OCI-LY7 (cell line): ENCODE results near the gene OSBPL6. TPM values are rescaled to one million over a fixed set of nuclear protein-coding genes. Genes with fewer than 3 reads are reported as not detected.

Source experiments
- BruUV-seq: library from RNA; stranded (reverse); fragments of 400-500 nt; replicated peaks from 2 replicates; lab custom pipeline; 2021; lab: Mats Ljungman, UMichigan
- CTCF ChIA-PET: fragments of 300-600 bp; sonication (Branson Sonifier 250); formaldehyde crosslinking; loops from one replicate; lab custom pipeline; 2022; ENCODE audit warnings: antibody characterized with exemption; ENCODE audit not compliant: unreplicated experiment; lab: Charles Lee
- POLR2A ChIA-PET: fragments of 300-600 bp; sonication (Branson Sonifier 250); formaldehyde crosslinking; loops from one replicate; lab custom pipeline; 2022; ENCODE audit warnings: antibody characterized with exemption; lab: Charles Lee
- DNase-seq: peaks from one replicate; pipeline ENCODE4 v3.0.0-alpha.2; 2015; ENCODE audit warnings: low spot score
- H2AFZ ChIP-seq: fragments of 200-600 bp; sonication (generic), shearing (Covaris generic); 2 replicates; pipeline ENCODE4 v1.6.1; 2014; ENCODE audit warnings: mild to moderate bottlenecking, antibody characterized with exemption, low read length, moderate library complexity
- H3K27ac ChIP-seq: fragments of 200-600 bp; sonication (generic); 2 replicates; pipeline ENCODE4 v1.5.1; 2014; ENCODE audit warnings: mixed run types, low read depth, mild to moderate bottlenecking, moderate library complexity, low read length, inconsistent platforms; ENCODE audit not compliant: poor library complexity, severe bottlenecking
- H3K36me3 ChIP-seq: fragments of 200-600 bp; sonication (generic); 2 replicates; pipeline ENCODE4 v1.6.1; 2014; ENCODE audit warnings: mild to moderate bottlenecking, antibody characterized with exemption, low read length, moderate library complexity, mixed read lengths; ENCODE audit not compliant: insufficient read depth
- H3K4me1 ChIP-seq: fragments of 200-600 bp; sonication (generic); 2 replicates; pipeline ENCODE4 v1.5.1; 2014; ENCODE audit warnings: mild to moderate bottlenecking, low read length; ENCODE audit not compliant: insufficient read depth, poor library complexity, severe bottlenecking
- H3K4me2 ChIP-seq: fragments of 200-600 bp; sonication (generic); 2 replicates; pipeline ENCODE4 v1.6.1; 2014; ENCODE audit warnings: mild to moderate bottlenecking, low read length
- H3K4me3 ChIP-seq: fragments of 200-600 bp; sonication (generic); 2 replicates; pipeline ENCODE4 v1.5.1; 2014; ENCODE audit warnings: mild to moderate bottlenecking, low read depth, low read length; ENCODE audit not compliant: poor library complexity, severe bottlenecking
- H3K79me2 ChIP-seq: fragments of 200-600 bp; sonication (generic); 2 replicates; pipeline ENCODE4 v1.6.1; 2016; ENCODE audit warnings: low read depth, mild to moderate bottlenecking, low read length, moderate library complexity, mixed read lengths; ENCODE audit not compliant: insufficient read depth
- H3K9me2 ChIP-seq: fragments of 200-600 bp; sonication (generic); 2 replicates; pipeline ENCODE4 v1.6.1; 2016; ENCODE audit warnings: mild to moderate bottlenecking, low read length, mixed read lengths; ENCODE audit not compliant: insufficient read depth
- H3K9me3 ChIP-seq: fragments of 200-600 bp; sonication (generic); 2 replicates; pipeline ENCODE4 v1.6.1; 2014; ENCODE audit warnings: mild to moderate bottlenecking, mixed run types, low read length, mixed read lengths
- H4K20me1 ChIP-seq: fragments of 200-600 bp; sonication (generic); 2 replicates; pipeline ENCODE4 v1.6.1; 2014; ENCODE audit warnings: mild to moderate bottlenecking, antibody characterized with exemption, low read length, moderate library complexity, mixed read lengths; ENCODE audit not compliant: insufficient read depth
- CTCF ChIP-seq: fragments of 200-600 bp; sonication (generic); conservative IDR thresholded peaks from 2 replicates; pipeline ENCODE4 v1.5.1; 2014; ENCODE audit warnings: mild to moderate bottlenecking, antibody characterized with exemption, low read length, moderate library complexity, mixed read lengths
- EZH2phosphoT487 ChIP-seq: fragments of 200-600 bp; sonication (generic); IDR thresholded peaks from 2 replicates; pipeline ENCODE4 v1.6.1; 2018; ENCODE audit warnings: low read depth, borderline replicate concordance, mild to moderate bottlenecking, mixed run types, antibody characterized with exemption, low read length, moderate library complexity, mixed read lengths
- intact Hi-C: fragments of 100-400 bp; cut with micrococcal nuclease; formaldehyde crosslinking; loops from one replicate; pipeline ENCODE4 v1.10.0; 2022; ENCODE audit not compliant: unreplicated experiment
- total RNA-seq, 2 experiments: library from RNA; depleted of rRNA in 1 of 2; stranded (reverse); fragments of >200 nt in 1 of 2; shearing (Covaris generic) in 1 of 2; gene quantifications; 2 replicates each; pipeline ENCODE4 v1.2.3, GENCODE V29; 2014 to 2022

Gene OSBPL6
- total RNA-seq, 2 experiments from 2014 or later = not detected

- no peaks in the 10 kb centered on the region for H3K79me2 ChIP-seq
- no peaks in the 10 kb centered on the region for H3K36me3 ChIP-seq
- no peaks in the 10 kb centered on the region for H4K20me1 ChIP-seq
- no TSS peak for BruUV-seq
- H2AFZ ChIP-seq = no peak overlapping the region
- no peak for TF ChIP-seq CTCF
- no peak for TF ChIP-seq EZH2phosphoT487
- H3K9me2 ChIP-seq = no peaks in the 10 kb centered on the region
- intact Hi-C loops = no loop called here
- CTCF ChIA-PET = no interaction called here
- no peak for DNase-seq
- no peak overlapping the region for H3K4me3 ChIP-seq
- H3K9me3 ChIP-seq = no peaks in the 10 kb centered on the region
- POLR2A ChIA-PET = no interaction called here
- H3K4me1 ChIP-seq = no peaks in the 10 kb centered on the region
- no peak overlapping the region for H3K27ac ChIP-seq
- no peak overlapping the region for H3K4me2 ChIP-seq
Observed at GRCh38 chr2:178213991-178214390, 19.7 kb downstream of the OSBPL6 start.

GRCh38 chr2:178219247-178219646, 24.9 kb downstream of the OSBPL6 start:
- H2AFZ ChIP-seq = no peak overlapping the region
- H4K20me1 ChIP-seq = no peaks in the 10 kb centered on the region
- no peak for DNase-seq
- no peak for TF ChIP-seq EZH2phosphoT487
- TF ChIP-seq CTCF = no peak
- no peaks in the 10 kb centered on the region for H3K79me2 ChIP-seq
- no peaks in the 10 kb centered on the region for H3K9me3 ChIP-seq
- H3K4me1 ChIP-seq = no peaks in the 10 kb centered on the region
- H3K9me2 ChIP-seq = no peaks in the 10 kb centered on the region
- no TSS peak for BruUV-seq
- intact Hi-C loops = no loop called here
- POLR2A ChIA-PET = no interaction called here
- no peak overlapping the region for H3K4me3 ChIP-seq
- no peak overlapping the region for H3K4me2 ChIP-seq
- no peak overlapping the region for H3K27ac ChIP-seq
- CTCF ChIA-PET = interaction anchor here (0.5 kb wide), 1 partner anchor 1124 kb away, joined by 3 read pairs; no protein-coding TSS in a partner anchor
- no peaks in the 10 kb centered on the region for H3K36me3 ChIP-seq

- Histone ChIP-seq H3K27ac (no peak overlapping the region), H3K79me2 (no peaks in the 10 kb centered on the region), H3K9me3 (no peaks in the 10 kb centered on the region), H3K4me3 (no peak overlapping the region), H3K36me3 (no peaks in the 10 kb centered on the region), H3K4me2 (no peak overlapping the region), H2AFZ (no peak overlapping the region), H3K9me2 (no peaks in the 10 kb centered on the region), H4K20me1 (no peaks in the 10 kb centered on the region), H3K4me1 (no peaks in the 10 kb centered on the region)
- ChIA-PET POLR2A (no interaction called here), CTCF (no interaction called here)
- BruUV-seq = no TSS peak
- TF ChIP-seq EZH2phosphoT487 = no peak
- TF ChIP-seq CTCF = no peak
- no peak for DNase-seq
- intact Hi-C loops = no loop called here
Observed at GRCh38 chr2:178220814-178221213, 26.5 kb downstream of the OSBPL6 start.
